HL-60/S4 (cell line): ENCODE data around the gene MPG.

Source experiments
- in situ Hi-C: fragments of 300-500 bp; cut with MboI; formaldehyde crosslinking; loops from 2 replicates; pipeline ENCODE4 v1.14.3; 2022; ENCODE audit warnings: low sequenced_read_pairs

Gene MPG

DNA sequence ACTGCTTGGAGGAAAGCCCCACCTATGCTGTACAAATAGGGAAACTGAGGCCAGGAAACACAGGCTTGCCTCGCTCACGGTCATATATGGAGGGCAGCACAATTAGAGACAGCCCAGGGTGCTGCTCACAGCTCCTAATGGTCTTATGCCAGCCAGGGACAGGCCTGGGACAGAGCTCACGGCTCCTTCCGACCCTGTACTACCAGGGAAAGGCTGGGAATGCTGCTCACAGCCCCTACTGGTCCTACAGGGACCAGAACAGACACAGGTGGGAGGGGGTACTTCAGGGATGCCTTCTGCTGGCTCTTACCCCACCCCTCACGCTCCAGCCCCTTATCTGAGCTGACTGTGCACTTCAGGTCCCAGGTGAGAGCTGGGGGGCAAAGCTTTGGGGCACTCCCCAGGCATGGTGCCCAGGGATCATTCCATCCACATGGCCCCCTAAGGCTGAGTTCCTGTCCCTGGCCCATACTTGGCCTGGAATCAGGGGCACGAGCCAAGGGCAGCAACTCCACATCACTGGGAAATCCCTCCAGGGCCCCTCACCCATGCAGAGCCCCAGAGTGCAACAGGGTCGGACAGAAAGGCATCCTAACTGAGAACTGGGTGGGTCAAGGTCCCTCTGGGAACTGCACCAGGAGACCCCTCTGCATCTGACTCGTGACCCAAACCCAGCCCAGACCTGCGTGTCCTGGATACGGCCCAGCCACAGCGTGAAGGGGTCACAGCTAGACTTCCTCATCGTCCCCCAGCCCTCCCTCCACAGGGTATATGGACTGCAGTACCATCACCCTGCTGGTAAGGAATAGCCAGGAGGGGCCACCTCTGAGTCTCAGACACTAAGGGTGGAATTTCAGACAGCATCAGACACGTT lies 11.5 kb upstream of the MPG start:
- in situ Hi-C loops: no loop called here

DNA sequence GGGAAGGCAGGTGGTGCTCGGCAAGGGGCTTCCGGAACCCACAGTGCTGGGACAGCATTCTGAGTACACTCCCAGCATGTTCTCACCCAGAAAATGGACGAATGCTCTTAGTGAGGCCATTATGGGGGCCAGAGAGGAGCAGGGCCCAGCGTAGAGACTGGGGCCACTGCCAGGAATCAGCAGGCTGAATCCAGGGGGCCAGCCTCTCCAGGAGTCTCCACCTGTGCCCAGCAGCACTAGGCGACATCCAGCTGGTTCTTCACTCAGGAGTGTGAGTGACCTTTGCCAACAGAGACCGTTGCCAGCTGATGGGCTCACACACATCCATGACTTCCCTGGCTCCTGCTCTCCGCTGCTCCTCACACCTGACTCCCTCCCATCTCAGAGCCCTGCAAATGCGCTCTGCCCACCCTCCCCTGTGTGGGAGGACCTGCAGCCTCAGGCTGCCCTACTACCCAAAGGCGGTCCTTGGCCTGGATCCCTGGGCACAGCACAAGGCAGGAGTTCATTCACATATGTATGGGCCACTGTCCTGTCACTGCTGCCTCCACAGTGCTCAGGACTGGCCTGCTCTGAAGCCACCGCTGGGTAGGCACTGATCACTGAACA lies 10.7 kb upstream of the MPG start:
- in situ Hi-C loops: no loop called here

DNA sequence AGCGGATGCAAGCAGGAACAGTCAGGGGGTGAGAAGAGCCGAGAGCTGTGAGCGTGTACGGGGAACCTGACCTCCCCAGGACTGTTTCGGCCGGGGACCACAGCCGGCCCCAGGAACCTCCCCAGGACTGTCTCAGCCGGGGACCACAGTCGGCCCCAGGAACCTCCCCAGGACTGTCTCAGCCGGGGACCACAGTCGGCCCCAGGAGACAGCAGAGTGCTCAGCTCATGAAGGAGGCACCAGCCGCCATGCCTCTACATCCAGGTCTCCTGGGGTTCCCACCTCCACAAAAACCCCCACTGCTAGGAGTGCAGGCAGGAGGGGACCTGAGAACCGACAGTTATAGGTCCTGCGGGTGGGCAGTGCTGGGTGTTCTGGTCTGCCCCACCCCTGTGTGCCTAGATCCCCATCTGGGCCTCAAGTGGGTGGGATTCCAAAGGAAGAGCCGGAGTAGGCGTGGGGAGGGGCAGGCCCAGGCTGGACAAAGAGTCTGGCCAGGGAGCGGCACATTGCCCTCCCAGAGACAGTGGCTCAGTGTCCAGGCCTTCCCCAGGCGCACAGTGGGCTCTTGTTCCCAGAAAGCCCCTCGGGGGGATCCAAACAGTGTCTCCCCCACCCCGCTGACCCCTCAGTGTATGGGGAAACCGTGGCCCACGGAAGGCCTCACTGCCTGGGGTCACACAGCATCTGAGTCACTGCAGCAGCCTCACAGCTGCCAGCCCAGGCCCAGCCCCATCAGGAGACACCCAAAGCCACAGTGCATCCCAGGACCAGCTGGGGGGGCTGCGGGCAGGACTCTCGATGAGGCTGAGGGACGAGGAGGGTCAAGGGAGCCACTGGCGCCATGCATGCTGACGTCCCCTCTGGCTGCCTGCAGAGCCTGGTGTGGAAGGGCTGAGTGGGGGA lies 9.9 kb upstream of the MPG start:
- in situ Hi-C loops: no loop called here

DNA sequence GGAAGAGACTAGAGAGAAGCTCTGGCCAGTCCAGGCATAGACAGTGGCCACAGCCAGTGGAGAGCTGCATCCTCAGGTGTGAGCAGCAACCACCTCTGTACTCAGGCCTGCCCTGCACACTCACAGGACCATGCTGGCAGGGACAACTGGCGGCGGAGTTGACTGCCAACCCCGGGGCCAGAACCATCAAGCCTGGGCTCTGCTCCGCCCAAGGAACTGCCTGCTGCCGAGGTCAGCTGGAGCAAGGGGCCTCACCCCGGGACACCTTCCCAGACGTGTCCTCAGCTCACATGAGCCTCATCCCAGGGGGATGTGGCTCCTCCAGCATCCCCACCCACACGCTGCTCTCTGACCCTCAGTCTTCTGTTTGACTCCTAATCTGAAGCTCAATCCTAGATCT lies 8.8 kb upstream of the MPG start:
- in situ Hi-C loops: no loop called here

DNA sequence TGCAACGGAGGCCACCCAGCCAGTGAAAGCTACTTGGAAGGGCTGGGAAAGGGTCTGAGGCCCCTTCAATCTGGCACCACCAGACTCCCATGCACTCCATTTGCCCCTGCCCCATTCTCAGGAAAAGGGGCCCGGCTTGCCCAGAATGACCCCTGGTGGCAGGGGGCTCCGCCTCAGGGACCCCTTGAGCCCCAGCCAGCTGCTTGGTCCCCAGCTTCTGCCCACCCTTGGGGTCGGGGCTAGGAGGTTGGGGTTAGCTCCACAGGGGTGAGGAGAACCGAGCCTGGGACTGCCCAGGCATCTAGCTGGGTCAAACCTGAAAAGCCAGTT lies 6.8 kb upstream of the MPG start:
- in situ Hi-C loops: no loop called here

DNA sequence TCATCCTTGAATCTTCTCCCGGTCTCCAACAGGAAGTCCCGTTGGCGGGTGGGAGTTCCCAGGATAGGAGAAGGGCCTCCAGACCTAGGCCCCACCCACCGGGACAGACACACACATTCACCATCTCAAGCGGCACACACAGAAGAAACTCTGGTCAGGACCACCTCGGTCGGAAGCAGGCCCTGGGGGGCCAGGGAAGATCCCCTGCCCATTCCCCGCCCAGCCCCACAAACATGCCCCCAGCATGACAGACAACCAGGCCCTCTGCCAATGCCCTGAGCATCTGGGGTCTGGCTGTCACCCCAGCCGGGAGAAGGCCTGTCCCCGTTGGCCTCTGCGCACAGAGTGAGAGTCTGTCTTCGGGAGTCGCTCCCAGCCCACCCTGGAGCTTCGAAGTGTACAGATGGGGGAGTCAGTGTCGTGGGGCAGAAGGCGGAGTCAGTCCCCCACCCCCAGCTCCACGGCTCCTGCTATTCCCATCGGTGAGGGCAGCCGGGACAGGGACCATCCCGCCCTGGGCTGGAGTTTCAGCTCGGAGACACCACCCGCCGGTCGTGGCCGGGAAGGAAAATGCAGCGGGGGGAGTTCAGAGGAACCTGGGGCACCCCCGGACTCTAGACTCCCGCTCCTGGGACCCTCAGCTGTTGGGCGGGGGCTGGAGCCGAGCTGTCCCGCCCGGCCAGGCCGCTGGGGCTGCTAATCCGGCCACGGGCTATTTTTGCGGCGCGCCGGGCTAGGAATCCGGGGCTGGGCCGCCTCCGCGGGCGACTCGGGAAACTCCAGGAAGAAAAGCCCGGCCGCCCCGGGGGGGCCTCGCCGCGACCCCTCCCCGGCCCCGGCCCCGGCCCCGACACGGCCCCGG lies 6.3 kb upstream of the MPG start:
- in situ Hi-C loops: no loop called here

DNA sequence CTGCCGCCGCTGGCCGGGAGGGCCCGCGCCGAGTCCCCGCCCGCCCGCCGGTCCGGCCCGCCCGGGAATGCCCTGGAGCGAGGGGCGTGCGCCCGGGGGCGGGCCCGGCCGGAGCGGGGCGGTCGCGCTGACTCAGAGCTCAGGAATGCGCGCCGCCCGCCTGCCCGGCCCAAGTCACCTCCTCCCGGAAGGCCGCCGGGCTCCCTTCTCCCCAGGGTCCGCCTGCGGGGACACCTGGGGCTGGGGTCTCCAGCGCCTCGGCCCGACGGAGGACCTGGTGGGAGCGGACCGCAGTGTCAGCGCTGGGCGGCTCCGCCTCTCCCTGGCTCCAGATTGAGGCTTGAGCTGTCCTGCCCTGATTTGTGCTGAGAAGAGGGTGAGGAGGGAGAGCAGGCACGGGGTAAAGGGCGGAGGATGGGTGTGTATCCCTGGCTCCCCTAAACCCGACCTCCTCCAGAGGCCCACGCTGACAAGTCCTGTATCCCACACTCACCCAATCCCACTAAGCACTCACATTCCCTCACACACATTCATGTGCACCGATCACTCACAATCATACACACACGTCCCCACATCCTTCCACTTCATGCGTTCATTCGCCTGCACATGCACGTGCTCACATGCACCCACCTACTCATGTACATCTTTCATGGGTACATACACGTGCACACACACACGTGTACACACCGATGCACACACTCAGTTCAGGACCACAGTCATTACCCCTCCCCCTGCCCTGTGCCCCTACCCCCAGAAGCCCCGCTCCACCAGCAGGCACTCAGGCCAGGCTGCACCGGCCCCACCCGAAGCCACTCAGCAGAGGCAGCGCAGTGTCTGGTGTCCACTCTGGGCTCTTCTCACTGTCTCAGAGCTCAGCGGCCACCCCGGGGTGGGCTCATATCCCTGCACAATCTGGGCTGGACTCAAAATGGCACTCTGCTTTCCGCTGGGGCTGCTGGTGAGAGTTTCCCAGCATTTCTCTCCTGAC lies 5.2 kb upstream of the MPG start, which contains the start of gene RHBDF1:
RHBDF1 (minus strand) TSS at position 71 of the 988 bp plus-strand sequence. CDS start 7,616 bp downstream, outside the sequence.
- in situ Hi-C loops: no loop called here

DNA sequence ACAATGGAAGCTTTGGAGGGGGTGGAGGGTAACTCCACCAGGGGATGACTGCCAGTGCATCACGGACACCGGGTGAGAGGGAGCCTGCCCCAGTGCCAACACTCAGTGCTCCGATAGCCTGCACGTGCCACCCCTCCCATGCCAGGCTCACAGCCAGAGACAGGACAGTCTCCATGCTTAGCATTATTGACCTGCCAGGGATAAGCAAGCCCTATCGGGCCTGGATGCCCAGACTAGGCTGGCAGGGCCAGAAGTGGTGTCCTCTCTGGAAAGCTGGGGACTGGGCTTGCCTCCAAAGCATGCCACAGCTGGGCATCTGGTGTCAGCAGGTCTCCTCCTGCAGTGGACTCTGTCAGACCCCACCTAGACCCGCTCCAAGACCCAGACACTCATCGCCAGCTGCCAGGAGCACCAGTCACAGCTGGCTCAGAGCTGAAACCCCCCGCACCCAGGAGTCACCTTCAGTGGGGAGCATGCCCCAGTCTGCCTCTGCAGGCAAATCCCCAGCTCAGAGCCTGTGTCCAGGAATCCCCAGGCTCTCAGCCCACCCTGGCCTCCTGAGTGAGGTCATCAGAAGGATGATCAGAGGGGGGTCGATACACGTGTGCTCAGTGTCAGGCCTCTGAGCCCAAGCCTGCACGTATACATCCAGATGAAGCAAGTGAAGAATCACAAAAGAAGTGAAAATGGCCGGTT lies 3.8 kb upstream of the MPG start:
- in situ Hi-C loops: no loop called here

DNA sequence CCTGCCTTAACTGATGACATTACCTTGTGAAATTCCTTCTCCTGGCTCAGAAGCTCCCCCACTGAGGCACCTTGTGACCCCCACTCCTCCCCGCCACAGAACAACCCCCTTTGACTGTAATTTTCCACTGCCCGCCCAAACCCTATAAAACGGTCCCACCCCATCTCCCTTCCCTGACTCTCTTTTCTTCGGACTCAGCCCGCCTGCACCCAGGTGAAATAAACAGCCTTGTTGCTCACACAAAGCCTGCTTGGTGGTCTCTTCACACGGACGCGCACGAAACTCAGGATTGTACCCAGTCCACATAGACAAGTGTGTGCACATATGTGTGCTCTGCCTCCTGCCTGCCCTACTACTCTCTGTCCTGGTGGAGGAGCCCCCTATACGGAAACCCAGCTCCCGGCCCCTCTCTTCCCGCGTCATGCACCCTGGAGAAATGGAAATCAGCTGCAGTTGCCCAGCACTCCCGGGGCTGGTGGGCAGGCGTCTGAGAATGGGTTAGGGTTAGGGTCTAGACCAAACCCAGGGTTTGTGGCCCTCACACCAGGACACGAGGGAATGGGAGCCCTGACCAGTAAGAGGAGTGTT lies 3.2 kb upstream of the MPG start:
- in situ Hi-C loops: no loop called here

DNA sequence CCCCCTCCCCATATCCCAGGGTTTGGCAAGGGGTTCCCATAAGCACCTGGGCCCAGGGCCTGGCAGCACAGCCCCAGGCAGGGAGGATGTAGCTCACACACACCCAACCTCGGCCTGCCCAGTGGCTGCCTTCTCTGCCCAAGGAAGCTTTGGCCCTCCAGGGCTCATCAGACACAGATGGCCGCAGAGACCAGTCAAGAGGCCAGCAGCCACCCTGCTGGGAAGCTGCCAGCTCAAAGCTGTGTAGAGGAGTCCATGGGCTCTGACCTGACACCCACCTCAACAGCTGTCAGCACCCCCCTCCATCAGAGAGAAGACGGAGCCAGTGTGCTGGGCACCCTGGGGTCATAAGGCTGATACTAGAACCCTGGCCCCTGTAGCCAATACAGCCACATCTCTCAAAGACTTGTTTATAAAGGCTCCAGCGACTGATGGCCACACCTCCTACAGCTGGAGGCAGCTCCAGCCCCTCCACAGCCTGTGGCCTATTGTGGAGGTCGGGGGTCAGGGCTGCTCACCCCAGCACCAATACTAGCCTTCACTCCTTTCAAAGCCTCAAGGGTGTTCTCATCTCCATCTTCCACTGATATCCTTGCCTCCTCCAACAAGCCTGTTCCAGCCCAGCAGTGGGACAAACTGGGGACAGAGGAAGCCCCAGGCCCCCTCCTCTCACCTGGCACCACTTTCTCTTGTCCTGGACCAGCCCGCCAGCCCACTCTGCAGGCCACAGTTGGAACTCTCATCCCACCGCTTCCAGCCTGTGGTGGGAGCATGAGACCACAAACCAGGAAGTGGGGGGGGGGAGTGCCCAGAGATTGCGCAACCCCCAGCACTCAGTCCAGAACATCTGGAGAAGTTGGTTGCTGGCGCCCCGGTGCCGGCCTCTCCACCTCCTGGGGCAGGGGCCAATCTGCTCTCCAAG lies 2.2 kb upstream of the MPG start:
- in situ Hi-C loops: no loop called here

DNA sequence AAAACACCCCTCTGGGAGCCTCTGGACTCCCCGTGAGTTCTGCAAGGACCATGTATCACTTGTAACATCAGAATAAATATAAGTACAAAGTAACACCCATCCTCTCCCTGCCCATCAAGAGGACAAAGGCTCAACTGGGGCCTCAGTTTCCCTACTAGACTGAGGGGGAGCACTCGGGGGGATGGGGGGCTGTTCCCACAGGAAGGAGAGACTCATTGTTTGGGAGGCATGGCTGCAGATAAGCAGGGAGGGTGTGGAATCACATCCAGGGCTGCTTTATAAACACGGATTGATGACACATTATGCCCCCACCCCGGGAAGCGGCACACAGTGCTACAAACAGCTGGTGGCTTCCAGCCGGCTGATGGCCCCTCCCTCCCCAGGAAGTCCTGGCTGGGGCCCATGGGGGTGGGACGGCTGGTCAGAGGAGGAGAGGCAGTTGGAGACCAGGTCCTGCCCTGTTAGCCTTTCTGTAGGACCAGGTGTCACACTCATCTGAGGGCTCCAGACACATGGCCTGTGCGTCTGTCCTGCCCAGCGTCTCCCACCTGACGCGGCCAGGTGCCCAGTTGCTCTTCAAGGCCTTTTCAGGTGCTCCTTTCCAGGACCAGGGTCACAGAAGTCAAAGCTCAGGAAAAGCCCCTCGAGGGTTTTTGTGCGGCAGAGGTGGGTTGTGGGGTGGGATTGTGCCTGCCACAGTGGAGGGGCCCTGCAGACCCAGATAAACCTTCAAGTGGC lies 1.3 kb upstream of the MPG start:
- in situ Hi-C loops: no loop called here

DNA sequence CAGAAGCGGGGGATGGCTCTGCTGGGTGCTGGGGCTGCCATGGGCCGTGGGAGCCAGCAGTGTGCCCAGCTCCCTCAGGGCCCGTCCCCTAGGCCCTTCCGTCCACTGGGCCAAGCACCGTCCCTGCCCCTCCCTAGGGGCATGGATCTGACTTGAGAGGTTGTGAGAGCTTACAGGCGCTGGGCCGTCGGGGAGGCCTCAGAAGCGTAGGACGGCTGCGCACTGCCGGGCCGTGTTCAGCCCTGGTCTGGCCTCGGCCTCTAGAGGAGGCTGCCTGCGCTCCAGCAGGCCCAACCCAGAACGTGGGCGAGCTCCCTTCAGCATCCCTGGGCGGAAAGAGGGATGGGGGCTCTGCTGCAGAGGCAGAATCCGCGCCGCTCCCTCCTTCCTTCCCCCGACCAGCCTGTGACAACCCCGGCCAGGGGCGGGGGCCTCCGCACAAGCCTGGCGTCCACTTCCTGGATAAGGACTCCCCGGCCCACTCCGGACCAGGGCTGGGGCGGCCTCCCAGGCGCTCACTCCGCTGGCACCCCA lies 685 bp upstream of the MPG start:
- in situ Hi-C loops: no loop called here

DNA sequence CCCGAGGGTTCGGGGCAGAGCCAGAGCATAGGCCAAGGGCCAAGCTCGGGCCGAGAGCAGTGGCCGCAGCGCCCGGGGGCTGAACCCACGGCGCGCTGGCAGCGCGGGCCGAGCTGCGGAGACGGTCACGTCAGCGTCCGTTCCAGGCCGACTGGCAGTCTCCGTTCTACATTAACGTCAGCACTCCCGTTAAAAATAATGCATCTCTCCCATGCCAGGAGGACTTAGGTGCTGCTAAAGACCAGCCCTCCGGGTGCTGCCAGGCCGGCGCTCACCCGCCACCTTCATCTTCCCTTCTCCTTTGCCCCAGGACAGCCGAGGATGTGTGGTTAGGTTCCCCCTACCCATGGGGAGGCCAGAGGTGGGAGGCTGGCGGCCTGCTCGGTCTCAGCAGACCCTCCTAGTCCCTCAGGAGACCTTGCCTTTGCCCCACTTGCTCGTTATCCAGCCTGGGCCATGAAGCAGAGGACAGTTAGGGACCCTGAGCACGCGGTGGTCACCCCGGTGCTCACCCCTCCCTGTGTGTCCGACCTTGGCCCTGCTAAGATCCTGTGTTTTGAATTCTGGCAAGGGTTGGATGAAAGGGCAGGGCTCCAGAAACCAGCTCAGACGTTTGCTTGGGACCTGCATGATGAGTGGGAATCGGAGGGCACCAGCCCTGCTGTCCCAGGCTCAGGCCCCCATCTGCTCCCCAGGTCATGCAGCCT lies 572 bp downstream of the MPG start:
- in situ Hi-C loops: no loop called here

DNA sequence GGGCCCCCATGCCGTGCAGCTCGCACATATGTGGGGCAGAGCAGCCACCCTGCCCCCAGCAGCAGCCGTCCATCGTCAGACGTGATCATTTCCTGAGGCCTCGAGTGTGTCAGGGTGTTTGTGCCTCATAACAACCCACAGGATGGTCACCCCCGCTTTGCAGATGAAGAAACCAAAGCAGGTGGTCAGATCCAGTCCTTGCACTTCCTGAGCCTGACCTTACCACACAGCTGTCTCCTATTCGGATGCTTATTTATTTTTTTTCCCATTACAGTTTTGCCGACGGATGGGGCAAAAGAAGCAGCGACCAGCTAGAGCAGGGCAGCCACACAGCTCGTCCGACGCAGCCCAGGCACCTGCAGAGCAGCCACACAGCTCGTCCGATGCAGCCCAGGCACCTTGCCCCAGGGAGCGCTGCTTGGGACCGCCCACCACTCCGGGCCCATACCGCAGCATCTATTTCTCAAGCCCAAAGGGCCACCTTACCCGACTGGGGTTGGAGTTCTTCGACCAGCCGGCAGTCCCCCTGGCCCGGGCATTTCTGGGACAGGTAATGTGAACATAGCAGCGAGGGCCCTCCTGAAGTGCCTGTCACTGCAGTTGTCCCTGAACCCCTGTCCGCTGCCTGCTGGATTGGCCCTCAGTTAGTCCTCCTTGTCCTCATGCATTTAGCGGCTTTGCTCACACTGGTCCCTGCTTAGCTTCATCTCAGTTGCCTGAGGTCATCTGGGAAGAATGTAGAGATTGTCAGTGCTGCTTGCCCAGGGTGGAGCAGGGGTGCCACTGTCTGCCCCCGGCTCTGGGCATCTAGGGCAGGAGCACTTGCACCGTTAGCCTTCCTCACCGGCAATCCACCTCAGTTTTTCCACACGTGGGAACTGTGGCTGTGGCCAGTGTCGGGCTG lies 1.4 kb downstream of the MPG start:
- in situ Hi-C loops: no loop called here

DNA sequence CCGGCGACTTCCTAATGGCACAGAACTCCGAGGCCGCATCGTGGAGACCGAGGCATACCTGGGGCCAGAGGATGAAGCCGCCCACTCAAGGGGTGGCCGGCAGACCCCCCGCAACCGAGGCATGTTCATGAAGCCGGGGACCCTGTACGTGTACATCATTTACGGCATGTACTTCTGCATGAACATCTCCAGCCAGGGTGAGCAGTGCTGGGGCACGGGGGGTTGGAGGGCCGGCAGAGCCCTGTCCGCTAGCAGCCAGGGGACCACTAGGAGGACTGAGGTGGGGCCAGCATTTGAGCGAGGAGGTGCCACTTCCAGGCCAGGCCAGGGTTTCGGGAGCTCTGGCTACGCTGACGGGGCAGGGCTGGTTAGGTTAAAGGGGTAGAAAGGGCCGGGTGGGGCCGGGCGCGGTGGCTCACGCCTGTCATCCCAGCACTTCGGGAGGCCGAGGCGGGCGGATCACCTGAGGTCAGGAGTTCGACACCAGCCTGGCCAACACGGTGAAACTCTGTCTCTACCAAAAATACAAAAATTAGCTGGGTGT lies 5.1 kb downstream of the MPG start:
- in situ Hi-C loops: no loop called here
